Left ventricle myocardium inferior (tissue), 1 donor: ENCODE data around the gene CPNE5. TPM values are rescaled to one million over a fixed set of nuclear protein-coding genes. Genes with fewer than 3 reads are reported as not detected.

Experiments
- DNase-seq: peaks from one replicate; pipeline ENCODE4 v3.0.0-alpha.2; 2020
- H3K27ac ChIP-seq: fragments of 200-600 bp; replicated peaks from 2 replicates; pipeline ENCODE4 v1.8.0; 2021
- H3K27me3 ChIP-seq: fragments of 200-600 bp; 2 replicates; pipeline ENCODE4 v1.8.0; 2021; ENCODE audit warnings: low read depth
- H3K36me3 ChIP-seq: fragments of 200-600 bp; 2 replicates; pipeline ENCODE4 v1.8.0; 2021
- H3K4me1 ChIP-seq: fragments of 200-600 bp; 2 replicates; pipeline ENCODE4 v1.8.0; 2021
- H3K4me3 ChIP-seq: fragments of 200-600 bp; 2 replicates; pipeline ENCODE4 v1.8.0; 2021; ENCODE audit warnings: mild to moderate bottlenecking, moderate library complexity
- H3K9me3 ChIP-seq: fragments of 200-600 bp; replicated peaks from 2 replicates; pipeline ENCODE4 v1.8.0; 2021
- CTCF ChIP-seq: fragments of 200-600 bp; IDR thresholded peaks from 2 replicates; pipeline ENCODE4 v1.8.0; 2021; ENCODE audit warnings: antibody characterized with exemption, mild to moderate bottlenecking, borderline replicate concordance
- intact Hi-C: fragments of 100-400 bp; cut with micrococcal nuclease; formaldehyde crosslinking; loops from one replicate; pipeline ENCODE4 v1.11.0; 2022
- total RNA-seq: library from RNA; stranded (reverse); fragmentation: NEBNext Ultra II Directional; extraction: Animal tissue kit (Norgen Biotek cat#: 25700); gene quantifications from one replicate; pipeline ENCODE4 v1.2.1, GENCODE V29; 2021
- donor health status: DM: no; HTN: yes; CAD: no; lungs with severe emphysema.

CPNE5 gene
- total RNA-seq, 1 donor from 2014 or later, result 26.5 TPM

- intact Hi-C loops, result no loop called here
- TF ChIP-seq CTCF, result no peak
- peak overlapping the region; percentile 74 for H3K27ac ChIP-seq
- H3K9me3 ChIP-seq, result no peaks in the 10 kb centered on the region
- no peaks in the 10 kb centered on the region for H3K27me3 ChIP-seq
- peaks cover 13% of the 10 kb centered on the region for H3K36me3 ChIP-seq
- no peak for DNase-seq
- H3K4me3 ChIP-seq, result no peak overlapping the region
- H3K4me1 ChIP-seq, result peaks cover 90% of the 10 kb centered on the region
Observed at GRCh38 chr6:36855750-36856149, 16.5 kb upstream of the CPNE5 start.

GRCh38 chr6:36853325-36853724, 14.1 kb upstream of the CPNE5 start:
- Histone ChIP-seq H3K27ac (peak overlapping the region; percentile 92), H3K9me3 (no peaks in the 10 kb centered on the region), H3K4me3 (no peak overlapping the region), H3K36me3 (peaks cover 13% of the 10 kb centered on the region), H3K4me1 (peaks cover 89% of the 10 kb centered on the region), H3K27me3 (no peaks in the 10 kb centered on the region)
- intact Hi-C loops, result loop anchor here (5.0 kb wide), 1 partner anchor 86 kb away; no protein-coding TSS in a partner anchor
- DNase-seq, result no peak
- no peak for TF ChIP-seq CTCF

GRCh38 chr6:36852481-36853147, 13.4 kb upstream of the CPNE5 start:
- no peak for DNase-seq
- Histone ChIP-seq H3K9me3 (no peaks in the 10 kb centered on the region), H3K27me3 (no peaks in the 10 kb centered on the region), H3K36me3 (peaks cover 13% of the 10 kb centered on the region), H3K4me3 (no peak overlapping the region), H3K27ac (peak overlapping the region; percentile 92), H3K4me1 (peaks cover 95% of the 10 kb centered on the region)
- TF ChIP-seq CTCF, result no peak
- intact Hi-C loops, result loop anchor here (5.0 kb wide), 1 partner anchor 85 kb away; no protein-coding TSS in a partner anchor

GRCh38 chr6:36851626-36852025, 12.4 kb upstream of the CPNE5 start:
- DNase-seq, result no peak
- no peak overlapping the region for H3K4me3 ChIP-seq
- peaks cover 13% of the 10 kb centered on the region for H3K36me3 ChIP-seq
- intact Hi-C loops, result loop anchor here (5.0 kb wide), 1 partner anchor 84 kb away; no protein-coding TSS in a partner anchor
- H3K27ac ChIP-seq, result peak overlapping the region; percentile 92
- no peaks in the 10 kb centered on the region for H3K9me3 ChIP-seq
- no peak for TF ChIP-seq CTCF
- peaks cover 97% of the 10 kb centered on the region for H3K4me1 ChIP-seq
- no peaks in the 10 kb centered on the region for H3K27me3 ChIP-seq

- H3K27ac ChIP-seq, result peak overlapping the region; percentile 92
- TF ChIP-seq CTCF, result peak; percentile 83
Observed at GRCh38 chr6:36851149-36851614, 11.9 kb upstream of the CPNE5 start.

More at GRCh38 chr6:36851149-36851614, 11.9 kb upstream of the CPNE5 start:
- Histone ChIP-seq H3K4me3 (no peak overlapping the region), H3K36me3 (peaks cover 13% of the 10 kb centered on the region), H3K27me3 (no peaks in the 10 kb centered on the region), H3K9me3 (no peaks in the 10 kb centered on the region), H3K4me1 (peaks cover 93% of the 10 kb centered on the region)
- intact Hi-C loops, result loop anchor here (5.0 kb wide), 1 partner anchor 84 kb away; no protein-coding TSS in a partner anchor
- DNase-seq, result no peak
